Astrocyte of the hippocampus (primary cell): ENCODE results near the gene ANKS3.

ENCODE experiments used
- DNase-seq: peaks from one replicate; pipeline ENCODE4 v3.0.0; 2011; ENCODE audit warnings: low read depth, low spot score

ANKS3 gene

DNA sequence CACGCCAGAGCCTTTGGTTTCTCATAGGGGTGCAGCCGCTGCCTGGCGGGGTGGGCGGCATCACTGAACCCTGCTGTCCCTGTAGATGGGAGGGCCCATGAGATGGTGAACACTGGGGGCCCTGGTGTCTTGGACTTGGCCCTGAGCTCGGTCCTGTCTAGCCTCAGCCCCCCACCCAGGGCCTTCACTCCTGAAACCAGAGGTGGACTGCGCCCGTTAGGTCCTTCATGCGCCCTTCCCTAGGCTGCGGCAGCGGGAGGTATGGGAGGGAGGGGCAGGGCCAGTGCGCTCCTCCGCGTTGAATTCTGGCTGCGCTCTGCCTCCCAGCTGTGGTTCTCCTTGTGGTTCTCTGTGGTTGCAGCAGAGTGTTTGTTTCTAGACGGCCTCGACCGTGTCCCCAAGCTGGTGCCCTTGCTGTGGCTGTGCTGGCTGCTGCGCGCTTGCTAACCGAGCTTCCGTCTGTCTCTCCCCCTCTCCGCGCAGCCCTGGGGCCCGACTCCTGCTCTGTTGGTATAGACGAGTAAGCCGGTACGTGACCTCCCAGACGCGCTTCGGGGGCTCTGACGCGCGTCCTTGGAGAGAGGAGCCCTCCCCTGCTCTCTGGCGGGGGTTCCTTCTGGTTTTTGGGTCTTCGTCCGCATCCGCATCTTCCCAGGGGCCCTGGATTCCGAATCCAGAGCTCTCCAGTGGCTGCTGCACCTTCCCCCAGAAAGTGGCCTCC lies 48.1 kb downstream of the ANKS3 start:
- no peak for DNase-seq

DNA sequence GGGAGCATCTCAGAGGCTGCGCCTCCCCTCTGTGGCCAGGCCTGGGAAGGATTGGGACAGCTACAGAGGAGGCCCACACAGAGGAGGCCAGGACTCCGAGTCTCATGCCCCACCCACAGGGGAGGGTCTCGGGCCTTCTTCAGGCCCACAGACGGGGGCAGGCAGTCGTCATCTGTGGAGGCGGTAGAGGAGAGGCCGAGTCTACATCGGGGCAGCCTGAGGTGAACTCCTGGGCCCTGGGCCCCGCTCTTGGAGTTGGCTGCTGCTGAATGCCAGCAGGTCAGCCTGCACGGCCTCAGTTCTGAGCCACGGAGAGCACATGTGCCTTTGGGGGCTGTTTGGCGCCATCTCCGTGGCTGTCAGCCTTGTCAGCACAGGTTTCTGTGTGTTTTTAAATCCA lies 48.8 kb downstream of the ANKS3 start:
- DNase-seq = no peak

DNA sequence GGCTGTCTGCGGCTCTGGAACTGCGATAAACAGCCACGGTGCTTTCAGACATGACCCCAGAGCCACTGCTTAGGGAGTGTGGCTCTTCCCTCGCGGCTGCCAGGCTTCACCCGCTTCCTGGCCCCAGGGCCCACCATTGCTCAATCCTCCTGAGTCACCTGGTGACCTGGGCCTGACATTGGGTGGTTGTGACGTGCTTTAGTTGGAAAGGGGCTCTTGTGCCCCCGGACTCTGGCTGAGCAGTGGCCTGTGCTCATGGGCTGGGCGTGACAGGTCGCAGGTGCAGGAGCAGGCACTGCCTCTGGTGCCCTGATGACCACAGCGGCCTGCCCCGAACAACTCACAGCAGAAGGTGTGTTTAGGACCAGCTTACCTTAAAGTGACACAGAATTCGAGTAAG lies 49.3 kb downstream of the ANKS3 start:
- no peak for DNase-seq

GRCh38 chr16:4684058-4684715 lies 49.9 kb downstream of the ANKS3 start:
- no peak for DNase-seq

- no peak for DNase-seq
These were observed 50.6 kb downstream of the ANKS3 start for GRCh38 chr16:4683255-4684057.

DNA sequence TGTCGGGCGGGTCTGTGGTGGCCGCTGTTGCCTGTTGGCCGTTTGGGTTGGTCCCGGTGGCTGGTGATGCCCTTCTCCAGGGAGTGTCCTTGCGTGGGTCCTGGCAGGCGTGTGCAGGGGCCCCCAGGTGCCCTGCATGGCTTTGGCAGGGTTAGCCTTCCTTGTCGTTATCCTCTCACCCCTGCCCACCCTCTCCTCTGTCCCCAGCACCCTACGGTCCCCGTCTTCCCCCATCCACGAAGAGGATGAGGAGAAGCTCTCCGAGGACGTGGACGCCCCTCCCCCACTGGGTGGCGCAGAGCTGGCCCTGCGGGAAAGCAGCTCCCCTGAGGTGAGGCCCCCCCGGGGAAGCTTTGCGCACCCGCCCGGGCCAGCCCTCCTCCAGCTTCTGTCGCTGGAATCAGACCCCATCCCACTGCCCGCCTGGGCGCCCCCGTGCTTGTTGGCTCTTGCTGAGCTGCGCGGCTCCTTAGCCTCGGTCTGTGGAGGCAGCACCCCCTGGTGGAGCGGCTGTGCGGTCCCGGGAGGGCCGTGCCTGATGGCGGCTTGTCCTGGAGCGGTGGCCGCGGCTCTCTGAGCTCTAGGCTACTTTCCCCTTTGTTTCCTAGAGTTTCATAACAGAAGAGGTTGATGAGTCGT lies 51.3 kb downstream of the ANKS3 start:
- peak; percentile 67 for DNase-seq

DNA sequence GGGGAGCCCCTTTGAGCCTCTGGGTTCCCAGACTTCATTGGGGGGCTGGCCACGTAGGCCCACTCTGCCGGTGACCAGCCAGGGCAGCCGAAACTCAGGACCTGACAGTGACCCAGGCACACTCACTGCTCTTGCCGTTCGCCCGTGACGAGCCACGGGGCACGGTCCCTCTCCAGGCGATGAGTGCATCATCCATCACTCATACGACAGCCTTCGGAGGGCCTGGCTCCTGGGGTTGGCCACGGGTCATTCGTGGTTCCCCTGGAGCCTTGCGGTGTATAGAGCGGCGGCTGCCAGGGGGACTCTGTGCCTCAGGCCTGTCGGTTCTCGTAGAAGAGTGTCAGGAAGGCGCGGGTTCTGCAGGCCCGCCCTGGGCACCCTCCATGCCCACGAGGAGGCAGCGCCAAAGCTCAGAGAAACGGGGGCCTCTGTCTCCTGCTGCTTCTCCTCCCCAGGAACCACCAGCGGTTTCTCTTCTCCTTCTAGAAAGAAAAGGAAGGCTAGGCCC lies 51.9 kb downstream of the ANKS3 start:
- DNase-seq = no peak

GRCh38 chr16:4681471-4682083 lies 52.5 kb downstream of the ANKS3 start:
- DNase-seq = no peak

- no peak for DNase-seq
These were observed 53.2 kb downstream of the ANKS3 start for GRCh38 chr16:4680673-4681470.

- DNase-seq = no peak
These were observed 54.0 kb downstream of the ANKS3 start for GRCh38 chr16:4679850-4680636.

GRCh38 chr16:4679156-4679849 lies 54.8 kb downstream of the ANKS3 start:
- no peak for DNase-seq

DNA sequence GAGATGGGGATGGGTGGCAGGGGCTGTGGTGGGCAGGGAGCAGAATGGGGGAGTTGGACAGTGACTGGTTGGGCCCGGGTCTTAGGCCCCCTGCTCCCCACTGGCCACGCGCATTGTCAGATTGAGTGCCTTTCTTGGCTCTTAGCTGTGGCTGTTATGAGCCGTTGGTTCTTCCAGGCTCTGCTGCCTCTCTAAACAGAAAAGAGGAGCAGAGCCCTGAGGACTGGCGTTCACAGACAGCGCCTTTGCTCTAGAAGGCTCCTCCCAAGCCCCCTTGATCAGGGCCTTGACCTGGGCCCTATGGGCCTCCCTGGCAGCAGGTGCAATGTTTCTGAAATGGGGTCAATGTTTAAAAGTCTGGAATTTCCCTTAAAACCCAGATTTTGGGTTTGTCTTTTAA lies 55.5 kb downstream of the ANKS3 start:
- no peak for DNase-seq

DNA sequence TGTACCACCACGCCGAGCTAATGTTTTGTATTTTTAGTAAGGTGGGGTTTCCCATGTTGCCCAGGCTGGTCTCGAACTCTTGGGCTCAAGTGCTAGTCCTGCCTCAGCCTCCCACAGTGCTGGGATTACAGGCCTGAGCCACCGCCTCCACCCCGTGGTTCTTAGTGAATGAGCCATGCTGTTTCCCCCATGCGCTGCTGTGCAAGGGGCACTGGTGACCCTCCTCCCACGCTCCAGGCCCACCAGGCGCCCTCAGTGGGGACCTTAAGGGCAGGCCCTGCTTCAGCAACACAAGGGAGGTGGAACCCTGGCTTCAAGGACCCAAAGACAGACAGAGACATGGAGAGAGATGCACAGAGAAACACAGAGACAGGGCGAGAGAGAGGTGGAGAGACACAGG lies 56.1 kb downstream of the ANKS3 start:
- no peak for DNase-seq

DNA sequence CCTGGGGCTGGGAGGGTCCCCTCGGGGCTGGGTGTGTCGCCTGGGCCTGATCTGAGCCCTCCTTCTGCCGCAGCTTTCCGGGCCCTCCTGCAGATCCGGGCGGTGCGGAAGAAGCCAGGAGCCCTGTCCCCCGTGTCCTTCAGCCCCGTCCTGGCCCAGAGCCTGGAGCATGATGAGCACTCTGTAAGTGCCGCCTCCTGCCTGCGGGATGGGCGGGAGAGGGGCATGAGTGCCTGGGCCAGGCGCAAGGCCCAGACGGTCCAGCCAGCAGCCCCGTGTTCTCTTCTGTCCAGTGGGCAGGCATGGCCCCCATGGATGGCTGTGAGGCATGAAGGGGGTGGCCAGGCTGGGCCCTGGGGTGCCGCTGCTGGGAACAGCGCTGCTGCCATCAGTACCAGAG lies 56.7 kb downstream of the ANKS3 start:
- no peak for DNase-seq

DNA sequence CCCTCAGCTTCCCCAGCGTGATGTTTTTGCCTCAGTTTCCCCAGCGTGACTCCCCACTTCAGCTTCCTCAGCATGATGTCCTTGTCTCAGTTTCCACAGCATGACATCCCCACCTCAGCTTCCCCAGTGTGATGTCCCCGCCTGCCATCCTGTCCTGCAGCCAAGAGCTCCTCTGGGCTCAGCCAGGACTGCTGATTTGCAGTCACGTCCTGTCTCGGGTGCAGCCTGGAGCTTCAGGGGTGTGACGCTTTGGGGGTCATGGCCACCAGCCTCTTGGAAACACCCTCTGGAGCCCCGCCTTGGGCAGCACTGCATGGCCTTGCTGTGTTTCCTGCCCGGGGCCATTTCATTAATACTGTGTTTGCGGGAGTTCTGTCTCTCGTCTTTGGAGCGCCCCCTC lies 57.2 kb downstream of the ANKS3 start:
- no peak for DNase-seq

- DNase-seq = no peak
These were observed 57.9 kb downstream of the ANKS3 start for GRCh38 chr16:4675864-4676786.

DNA sequence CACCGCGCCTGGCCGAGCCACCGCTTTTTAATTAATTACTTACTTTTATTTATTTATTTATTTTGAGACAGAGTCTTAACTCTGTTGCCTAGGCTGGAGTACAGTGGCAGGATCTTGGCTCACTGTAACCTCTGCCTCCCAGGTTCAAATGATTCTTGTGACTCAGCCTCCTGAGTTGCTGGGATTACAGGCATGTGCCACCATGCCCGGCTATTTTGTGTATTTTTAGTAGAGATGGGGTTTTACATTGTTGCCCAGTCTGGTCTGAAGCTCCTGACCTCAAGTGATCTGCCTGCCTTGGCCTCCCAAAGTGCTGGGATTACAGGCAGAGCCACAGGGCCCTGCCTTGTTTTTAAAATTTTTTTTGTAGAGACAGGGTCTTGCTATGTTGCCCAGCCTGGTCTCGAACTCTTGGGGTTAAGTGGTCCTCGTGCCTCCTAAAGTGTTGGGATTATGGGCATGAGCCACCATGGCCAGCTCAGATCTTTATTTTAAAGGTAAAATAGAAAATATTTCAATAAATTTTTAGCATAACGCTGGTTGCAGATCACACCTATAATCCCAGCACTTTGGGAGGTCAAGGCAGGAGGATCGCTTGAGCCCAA lies 59.0 kb downstream of the ANKS3 start:
- DNase-seq = no peak
